Activated CD8-positive, alpha-beta memory T cell treated with anti-CD3 and anti-CD28 coated beads, Interleukin-2, amount 50 U/mL, for 4 hours (primary cell): ENCODE measurements around the gene BNC2.

Experiments used
- DNase-seq: peaks from one replicate; pipeline ENCODE4 v3.0.0-alpha.2; 2020

The BNC2 gene

GRCh38 chr9:16434526-16434925 is 435.9 kb downstream of the BNC2 start:
- DNase-seq, result no peak

GRCh38 chr9:16433494-16433893 is 437.0 kb downstream of the BNC2 start:
- no peak for DNase-seq

GRCh38 chr9:16431666-16432392 is 438.6 kb downstream of the BNC2 start:
- DNase-seq, result no peak

GRCh38 chr9:16429671-16430070 is 440.8 kb downstream of the BNC2 start:
- no peak for DNase-seq

- no peak for DNase-seq
Observed at GRCh38 chr9:16427873-16428427, 442.5 kb downstream of the BNC2 start.

- DNase-seq, result no peak
Observed at GRCh38 chr9:16426716-16427115, 443.8 kb downstream of the BNC2 start.

- no peak for DNase-seq
Observed at GRCh38 chr9:16425562-16426231, 444.8 kb downstream of the BNC2 start.

GRCh38 chr9:16422114-16422513 is 448.4 kb downstream of the BNC2 start:
- no peak for DNase-seq

- DNase-seq, result no peak
Observed at GRCh38 chr9:16421532-16421931, 448.9 kb downstream of the BNC2 start.

GRCh38 chr9:16419124-16419523 is 451.3 kb downstream of the BNC2 start:
- DNase-seq, result no peak

GRCh38 chr9:16418721-16419120 is 451.7 kb downstream of the BNC2 start:
- no peak for DNase-seq

- DNase-seq, result no peak
Observed at GRCh38 chr9:16417749-16418148, 452.7 kb downstream of the BNC2 start.

GRCh38 chr9:16417161-16417560 is 453.3 kb downstream of the BNC2 start:
- no peak for DNase-seq

GRCh38 chr9:16414451-16414850 is 456.0 kb downstream of the BNC2 start:
- no peak for DNase-seq

GRCh38 chr9:16413509-16414016 is 456.9 kb downstream of the BNC2 start:
- DNase-seq, result no peak

GRCh38 chr9:16412740-16413139 is 457.7 kb downstream of the BNC2 start:
- no peak for DNase-seq

GRCh38 chr9:16411311-16411710 is 459.2 kb downstream of the BNC2 start:
- DNase-seq, result no peak

GRCh38 chr9:16410601-16411280 is 459.7 kb downstream of the BNC2 start:
- DNase-seq, result no peak

- no peak for DNase-seq
Observed at GRCh38 chr9:16407617-16408016, 462.9 kb downstream of the BNC2 start.

- no peak for DNase-seq
Observed at GRCh38 chr9:16406526-16407225, 463.8 kb downstream of the BNC2 start.

GRCh38 chr9:16405421-16405820 is 465.0 kb downstream of the BNC2 start:
- DNase-seq, result no peak

GRCh38 chr9:16401701-16402100 is 468.8 kb downstream of the BNC2 start:
- DNase-seq, result no peak

- DNase-seq, result no peak
Observed at GRCh38 chr9:16398691-16399090, 471.8 kb downstream of the BNC2 start.
